Anterior cingulate cortex (tissue), 58 donors: ENCODE data around the gene ZNF48.

ENCODE experiments used
- DNase-seq, 58 donors: peaks; one replicate each; lab custom pipeline; 2025; lab: John Stamatoyannopoulos, UW

Gene ZNF48

DNA sequence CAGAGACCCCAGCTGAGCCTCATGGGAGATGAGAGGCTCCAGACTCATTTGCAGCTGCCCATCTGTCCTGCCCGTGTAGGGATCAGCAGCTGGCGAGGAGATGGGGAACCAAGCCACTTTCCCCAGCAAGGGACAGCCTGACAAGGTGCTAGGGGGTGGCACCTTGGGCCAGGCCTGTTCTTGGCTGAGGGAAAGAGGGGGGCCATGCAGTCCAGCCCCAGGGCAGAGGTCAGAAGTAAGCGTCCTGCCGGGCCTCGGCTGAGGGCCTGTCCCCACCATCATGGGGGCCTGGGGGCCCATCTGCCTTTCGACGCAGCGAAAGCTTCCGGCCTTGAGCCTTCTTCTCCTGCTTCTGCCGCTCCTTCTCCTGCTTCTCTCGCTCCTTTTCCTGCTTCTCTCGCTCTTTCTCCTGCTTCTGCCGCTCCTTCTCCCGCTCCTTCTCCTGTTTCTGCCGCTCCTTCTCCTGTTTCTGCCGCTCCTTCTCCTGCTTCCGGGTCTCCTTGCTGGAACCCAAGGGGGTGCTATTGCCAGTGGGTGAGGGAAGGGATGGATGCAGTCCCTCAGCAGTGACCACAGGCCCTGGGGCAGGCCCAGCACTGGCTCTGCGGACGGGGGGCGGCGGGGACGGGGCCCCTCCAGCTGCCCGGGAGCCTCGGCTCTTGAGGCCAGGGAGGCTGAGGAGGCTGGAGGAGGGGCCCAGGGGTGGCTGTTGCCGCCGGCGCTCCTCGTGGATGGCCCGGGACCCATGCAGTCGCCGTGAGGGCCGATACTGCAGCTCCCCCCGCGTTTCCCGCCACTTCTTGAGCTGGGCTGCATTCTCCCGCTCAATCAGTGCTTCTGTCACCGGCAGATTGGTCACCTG, 37.3 kb upstream of the ZNF48 start:
- no peak for DNase-seq

DNA sequence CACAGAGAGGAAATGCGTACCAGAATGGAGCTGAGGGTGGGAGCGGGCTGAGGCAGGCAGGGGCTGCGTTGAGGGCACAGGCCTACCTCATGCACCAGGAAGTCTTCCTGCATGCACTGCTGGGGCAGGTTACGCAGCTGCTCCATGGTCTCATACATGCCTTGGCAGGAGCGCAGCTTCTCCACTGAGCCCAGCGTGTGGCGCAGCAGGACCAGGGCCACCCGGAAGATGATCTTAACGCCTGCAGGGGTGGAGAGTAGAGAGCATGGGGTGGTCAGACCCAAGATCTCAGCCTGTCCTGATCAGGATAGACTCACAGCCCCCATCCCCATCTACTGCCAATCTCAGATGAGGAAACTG, 36.7 kb upstream of the ZNF48 start:
- no peak for DNase-seq

DNA sequence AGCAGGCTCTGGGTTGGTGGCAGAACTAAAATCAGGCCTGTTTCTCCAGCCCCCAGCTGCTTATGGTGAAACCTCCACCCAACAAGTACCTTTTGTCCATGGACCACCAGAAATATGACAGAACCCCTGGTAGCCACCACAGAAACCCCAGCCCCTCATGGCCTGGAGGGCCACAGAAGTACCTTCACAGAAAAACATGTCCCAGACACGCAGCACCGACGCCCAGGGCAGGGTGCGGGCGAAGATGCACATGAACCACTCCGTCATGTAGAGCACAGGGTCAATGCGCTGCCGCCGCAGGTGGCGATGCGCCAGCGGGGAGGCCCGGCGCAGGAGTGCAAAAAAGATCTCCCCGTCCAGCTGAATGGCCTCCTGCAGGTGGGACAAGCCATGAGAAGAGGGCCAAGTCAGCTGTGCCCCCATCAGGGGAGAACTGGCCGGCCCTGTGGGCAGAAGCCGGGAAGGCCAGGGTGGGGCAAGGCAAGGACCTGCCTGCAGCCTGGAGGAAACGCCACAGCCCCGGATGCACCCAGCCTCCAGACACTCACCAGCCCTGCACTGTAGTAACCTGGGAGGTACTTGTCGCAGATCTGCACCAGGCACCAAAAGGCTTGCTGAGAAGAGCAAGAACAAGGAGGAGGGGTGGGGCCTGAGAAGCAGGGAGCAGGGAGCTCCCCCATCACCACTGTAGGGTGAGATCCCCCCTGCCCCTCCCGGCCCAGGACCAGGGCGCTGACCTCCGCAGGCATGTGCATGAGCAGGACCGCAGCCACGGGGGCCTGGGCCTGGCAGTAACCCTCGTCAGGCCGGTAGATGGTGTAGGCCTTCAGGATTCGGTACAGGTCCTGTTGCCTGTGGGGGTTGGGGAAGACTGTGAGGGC, 36.0 kb upstream of the ZNF48 start:
- DNase-seq, result no peak

DNA sequence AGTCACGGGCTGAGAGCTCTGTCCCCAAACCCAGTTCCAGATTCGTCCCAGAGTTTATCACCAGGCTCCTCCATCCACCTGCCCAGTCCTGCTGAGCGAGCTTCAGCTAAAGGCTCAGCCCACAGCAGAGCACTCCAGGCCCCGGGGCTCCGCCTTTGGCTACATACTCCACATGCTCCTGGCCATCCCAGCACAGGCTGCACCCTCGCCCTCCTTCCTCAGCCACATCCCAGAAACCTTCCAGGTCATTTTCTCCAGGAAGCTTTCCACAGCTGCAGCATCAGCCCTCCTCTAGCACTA, 35.4 kb upstream of the ZNF48 start:
- DNase-seq, result no peak

DNA sequence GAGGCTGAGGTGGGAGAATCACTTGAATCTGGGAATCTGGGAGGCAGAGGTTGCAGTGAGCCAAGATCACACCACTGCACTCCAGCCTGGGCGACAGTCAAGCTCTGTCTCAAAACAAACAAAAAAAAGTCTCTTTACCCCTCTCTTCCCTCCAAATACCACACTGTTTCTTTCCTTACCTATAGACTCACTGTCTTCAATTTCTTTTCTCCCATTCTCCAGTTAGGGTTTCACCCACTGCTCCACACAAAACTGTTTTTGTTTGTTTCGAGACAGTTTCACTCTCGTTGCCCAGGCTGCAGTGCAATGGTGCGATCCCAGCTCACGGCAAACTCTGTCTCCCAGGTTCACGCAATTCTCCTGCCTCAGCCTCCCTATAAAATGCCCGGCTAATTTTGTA, 34.0 kb upstream of the ZNF48 start:
- DNase-seq, result no peak

DNA sequence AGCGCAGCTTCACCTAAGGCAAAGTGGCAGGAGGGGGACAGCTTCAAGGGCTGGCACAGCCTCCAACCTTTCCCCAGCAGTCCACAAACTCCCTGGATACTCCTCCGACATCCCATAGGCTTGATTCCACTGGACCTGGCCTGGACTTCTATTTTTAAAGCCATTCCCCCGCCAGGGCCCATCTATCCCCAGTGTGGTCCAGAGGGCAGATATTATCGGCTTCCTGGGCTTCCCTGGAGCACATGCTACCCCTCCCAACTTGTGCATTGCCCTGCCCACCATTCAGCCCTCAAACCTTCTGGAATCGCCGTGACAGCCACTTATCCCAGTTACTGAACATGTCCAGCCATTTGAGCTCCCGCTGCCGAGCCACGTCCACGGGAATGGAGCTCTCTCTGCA, 30.0 kb upstream of the ZNF48 start:
- no peak for DNase-seq

DNA sequence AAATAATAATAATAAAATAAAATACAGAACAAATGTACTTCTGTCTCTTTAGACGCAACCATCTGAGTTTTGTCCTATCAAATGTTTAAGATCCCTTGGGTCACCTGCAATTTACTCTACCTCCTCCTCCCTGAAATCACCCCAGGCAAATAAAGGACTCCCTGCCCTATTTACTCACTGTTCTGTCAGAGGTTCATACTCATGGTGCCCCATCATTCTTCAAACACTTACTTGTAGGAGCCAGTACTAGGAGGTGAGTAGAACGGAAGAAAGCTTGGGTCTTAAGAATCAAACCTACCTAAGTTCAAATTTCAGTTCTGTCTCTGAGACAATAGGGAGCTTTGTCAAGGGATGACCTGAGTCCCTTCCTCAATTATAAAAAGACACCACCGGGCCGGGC, 28.7 kb upstream of the ZNF48 start:
- no peak for DNase-seq

DNA sequence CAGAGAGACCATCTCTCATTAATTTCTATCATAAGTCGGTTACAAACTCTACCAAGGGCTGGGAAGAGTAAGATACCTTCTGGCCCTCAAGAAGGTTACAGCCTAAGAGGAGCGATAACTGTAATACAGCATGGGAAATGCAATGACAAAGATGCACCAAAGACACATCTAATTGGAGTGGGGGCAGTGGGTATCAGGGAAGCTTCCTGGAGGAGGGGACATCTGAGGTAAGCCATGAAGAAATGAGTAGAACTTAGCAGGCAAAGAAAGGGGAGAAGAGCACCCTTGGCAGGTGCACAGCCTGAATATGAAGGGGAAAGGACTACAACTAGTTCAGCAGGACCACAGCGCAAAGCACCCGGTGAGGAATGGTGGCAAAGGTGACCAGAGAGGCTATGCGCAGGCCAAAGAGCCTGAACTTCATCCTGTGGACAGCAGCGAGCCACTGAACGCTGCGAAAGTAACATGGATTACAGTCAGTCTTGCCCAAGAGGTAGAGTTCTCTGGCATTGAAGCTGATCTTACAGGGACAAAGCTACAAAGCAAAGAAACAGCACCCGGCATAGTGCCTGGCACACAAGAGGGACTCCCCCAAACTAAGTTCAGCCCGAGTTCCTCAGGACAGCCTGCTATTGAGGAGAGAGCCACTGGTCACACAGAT, 27.7 kb upstream of the ZNF48 start:
- no peak for DNase-seq

DNA sequence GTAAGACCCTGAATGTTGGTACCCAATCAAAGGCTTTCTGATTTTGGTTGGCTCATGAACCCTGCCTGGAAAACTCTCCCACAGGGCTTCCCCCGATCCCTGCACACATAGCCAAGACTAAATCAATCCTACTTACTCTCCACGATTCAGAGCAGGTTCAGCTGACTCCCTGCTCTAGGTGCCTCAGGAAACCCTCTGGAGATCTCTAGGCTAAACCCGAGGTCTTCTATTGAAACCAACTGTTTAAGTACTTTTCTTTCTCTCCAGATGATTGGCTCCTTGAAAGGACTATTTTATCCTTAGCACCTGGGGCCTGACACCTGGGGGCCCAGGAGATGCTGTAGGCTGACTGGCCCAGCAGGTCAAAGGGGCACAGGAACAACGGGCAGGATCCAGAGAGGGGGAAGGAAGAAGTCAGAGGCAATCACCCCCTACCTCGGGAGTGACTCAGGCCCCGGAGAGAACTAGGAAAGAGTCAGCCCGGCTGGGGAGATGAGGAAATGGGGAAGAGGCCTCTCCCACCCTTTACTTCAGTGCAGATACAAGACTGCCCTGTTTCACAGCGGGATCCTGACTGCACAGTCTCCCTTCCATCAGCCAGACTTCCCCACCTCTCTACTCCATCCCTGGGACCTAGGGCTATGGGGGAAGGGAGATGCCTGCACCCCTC, 27.0 kb upstream of the ZNF48 start:
- no peak for DNase-seq

DNA sequence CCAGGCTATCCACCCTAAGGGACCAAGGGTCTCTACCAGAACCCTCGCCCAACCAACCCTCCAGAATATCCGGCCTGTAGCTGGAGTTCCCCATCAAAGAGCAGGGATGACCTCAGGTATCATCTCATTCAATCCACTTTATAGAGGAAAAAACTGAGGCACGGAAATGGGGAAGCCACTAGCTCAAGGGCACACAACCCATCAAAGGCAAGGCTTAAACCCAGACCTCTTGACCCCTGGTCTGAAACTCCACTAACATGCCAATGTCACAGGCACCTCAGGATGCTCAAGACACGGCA, 26.5 kb upstream of the ZNF48 start:
- DNase-seq, result no peak

DNA sequence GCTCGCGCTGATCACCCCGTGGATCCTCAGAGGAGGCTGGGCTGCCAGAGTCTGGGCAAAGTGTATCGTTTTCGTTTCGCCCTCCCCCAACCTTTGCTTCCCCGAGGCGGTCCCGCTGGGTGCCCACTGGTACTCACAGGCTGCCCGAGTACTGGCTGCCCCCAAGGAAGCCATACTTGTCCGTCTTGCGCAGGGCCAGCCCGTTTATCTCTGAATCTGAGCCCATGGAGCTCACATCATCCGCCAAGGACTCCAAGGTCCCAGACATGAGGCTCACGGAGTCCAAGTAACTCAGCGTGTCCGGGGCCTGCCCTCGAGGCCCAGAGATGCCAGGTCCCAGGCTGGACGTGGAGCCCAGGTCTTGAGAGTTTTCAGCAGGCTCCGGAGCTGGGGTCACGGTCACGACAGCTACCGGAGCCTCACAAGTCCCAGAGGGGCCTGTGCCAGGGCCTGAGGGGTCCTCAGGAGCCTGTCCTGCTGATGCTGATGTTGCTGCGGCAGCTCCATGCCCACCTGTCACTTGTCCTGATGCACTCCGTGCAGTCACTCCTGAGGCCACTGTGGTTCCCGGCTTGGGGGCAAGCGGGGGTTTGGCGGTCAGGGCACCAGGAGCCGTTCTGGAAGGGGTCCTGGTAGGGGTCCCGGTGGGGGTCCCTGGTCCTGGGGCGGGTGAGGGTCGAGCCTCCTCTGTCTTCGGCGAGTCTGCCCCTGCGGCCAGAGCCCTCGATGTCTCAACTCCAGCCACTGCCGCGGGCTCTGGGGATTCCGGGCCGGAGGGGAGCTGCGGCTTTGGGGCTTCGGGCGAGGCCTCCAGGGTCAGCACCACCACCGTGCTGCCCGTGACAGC, 25.9 kb upstream of the ZNF48 start:
- peak in 3 of 58 donors; percentile 29 to 51 (median 35) for DNase-seq

DNA sequence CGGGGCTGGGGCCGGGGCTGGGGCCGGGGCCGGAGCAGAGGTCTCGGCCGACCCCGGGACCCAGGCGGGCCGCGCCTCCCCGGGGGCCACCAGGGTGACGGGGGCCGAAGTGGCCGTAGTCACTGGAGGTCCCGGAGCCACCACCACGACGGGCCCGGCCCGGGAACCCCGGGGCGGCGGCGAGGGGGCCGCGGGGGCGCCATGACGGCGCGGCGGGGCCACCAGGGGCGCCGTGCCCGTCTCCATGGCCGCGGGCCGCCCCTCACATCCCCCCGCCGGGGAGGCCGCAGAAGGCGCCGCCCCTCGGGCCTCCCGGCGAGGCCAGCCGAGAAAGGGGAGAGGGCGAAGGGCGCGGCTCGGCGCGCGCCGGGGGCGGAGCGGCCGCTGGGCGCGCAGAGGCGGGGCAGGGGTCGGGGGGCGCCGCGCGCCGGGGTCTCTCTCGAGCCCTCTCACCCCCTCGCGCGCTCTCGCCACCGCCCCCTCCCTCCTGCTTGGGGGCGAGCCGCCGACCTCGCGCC, 25.2 kb upstream of the ZNF48 start:
- peak in 1 of 58 donors; percentile 52 for DNase-seq

DNA sequence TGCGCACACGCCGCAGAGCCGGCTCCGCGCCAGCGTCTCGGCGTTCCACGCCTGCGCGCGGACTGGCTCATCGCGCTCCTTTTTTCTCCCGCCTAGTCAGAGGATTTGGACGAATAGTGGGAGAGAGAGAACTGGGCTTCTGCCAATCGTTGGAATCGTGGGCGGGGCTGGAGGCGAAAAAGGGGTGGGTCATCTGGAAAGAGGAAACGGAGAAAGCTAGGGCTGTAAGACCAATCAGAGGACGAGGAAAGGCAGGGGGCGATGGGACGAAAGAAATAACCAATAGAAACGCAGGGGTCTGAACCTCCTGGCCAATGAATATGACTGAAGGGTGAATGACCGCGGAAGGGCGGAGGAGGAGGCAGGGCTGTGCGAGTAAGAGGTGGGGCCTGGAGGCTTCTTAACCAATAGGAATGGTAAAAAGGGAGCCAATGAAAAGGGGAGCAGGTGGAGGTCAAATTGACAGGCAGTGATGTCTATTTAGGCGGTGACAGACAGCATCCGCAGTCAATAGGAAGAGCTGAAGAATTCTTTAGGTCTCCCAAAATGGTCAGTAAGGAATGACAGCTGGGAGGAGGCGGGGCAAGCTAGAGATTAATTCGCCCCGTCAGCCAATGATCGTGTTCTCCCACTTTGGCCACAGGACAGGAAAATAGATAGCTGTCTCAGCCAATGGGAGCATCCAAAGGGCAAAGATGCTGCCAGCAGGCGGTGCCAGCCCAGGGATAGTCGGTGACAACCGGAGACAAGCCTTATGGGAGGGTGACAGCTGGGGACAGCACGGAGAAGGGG, 24.6 kb upstream of the ZNF48 start, which contains the start of gene TBC1D10B:
TBC1D10B (minus strand) TSS at position 39 of the 792 bp plus-strand sequence. CDS start 311 bp downstream, outside the sequence.
- DNase-seq, result peak; percentile 90 to 100 (median 100)

DNA sequence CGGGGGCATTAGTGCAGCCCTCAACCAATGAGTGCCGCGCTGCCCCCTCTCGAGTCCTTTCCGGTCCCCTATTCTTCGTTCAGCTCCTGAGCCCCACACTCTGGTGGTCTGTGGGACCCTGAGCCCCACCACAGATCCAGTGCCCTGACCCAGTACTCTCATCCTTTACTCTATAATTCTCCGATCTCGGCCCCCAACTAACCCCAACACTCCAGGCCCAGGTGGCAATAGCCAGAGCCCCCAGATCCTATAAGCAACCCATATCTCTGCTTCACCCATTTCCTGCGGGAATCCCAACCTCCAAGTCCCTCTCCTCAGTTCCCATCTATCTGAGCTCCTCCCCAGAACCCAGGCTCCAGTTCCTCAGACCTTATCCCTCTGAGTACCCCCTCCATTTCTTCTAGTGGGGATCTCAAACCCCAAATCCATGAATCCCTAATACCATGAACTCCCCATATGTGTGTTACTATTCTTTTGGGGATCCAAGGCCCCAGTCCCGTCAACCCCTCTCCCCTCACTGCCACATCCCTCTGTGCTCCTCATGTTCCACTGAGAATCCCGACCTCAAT, 23.9 kb upstream of the ZNF48 start:
- DNase-seq, result no peak

DNA sequence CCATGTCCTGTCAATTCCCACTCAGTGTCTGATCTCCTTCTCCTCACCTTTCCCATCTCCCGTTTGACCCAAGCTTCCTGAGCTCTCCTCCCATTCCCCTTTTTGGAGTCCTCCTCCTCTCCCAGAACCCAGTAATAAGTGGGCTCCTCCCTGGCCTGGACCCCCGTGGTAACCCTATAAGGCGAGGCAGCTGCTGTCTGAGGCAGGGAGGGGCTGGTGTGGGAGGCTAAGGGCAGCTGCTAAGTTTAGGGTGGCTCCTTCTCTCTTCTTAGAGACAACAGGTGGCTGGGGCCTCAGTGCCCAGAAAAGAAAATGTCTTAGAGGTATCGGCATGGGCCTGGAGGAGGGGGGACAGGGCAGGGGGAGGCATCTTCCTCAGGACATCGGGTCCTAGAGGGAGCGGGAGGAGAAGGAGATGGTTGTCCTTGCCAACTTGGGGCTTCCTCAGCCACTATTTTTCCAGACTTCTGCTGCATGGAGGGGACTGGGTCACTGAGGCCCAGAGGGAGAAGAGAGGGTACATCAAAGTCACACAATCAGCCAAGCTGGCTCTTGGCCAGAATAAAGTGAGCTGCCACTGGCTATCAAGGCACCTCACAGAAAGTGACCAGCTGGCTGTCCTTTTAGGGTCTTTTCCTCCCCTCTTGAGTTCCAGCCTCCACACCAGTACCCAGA, 23.0 kb upstream of the ZNF48 start:
- DNase-seq, result peak in 1 of 58 donors; percentile 22

DNA sequence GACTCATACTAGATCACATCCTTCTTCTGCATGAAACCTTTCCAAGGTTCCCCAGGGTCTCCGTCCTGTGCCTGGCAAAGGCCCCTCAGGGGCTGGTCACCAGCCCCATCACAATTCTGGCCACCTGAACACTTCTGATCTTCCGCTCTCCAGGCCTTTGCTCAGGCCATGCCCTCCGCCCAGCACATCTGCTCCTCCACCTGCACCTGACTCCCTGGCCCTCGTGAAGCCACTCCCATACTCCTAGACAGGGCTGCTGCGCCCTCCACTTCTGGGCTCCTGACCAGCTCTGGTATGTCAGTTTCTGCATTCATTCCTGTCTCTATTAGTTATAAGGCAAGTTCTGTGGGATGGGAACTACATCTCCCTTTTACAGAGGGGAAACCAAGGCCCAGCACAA, 22.5 kb upstream of the ZNF48 start:
- DNase-seq, result no peak

DNA sequence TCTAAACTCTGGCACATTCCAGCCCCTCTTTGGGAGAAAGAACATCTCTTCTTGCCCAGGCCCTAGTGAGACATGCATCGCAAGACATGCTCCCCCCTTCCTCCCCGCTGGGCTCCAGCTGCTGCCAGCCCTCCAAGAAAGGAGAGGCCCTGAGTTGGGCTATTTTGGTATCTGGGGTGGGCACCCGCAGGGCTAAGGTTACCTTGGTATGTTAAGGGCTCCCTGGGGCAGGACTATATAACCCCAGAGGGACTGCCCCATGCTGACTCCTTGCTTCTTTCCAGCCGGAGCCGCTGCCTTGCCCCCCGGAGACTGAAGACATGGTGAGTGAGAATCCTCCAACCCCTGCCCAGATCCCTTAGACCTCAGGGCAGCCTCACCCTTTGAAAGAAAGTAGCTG, 20.7 kb upstream of the ZNF48 start, which contains the start of gene MYL11:
MYL11 (plus strand) TSS at position 265 of the 400 bp plus-strand sequence; CDS start at position 321, 56 bp downstream.
- no peak for DNase-seq

DNA sequence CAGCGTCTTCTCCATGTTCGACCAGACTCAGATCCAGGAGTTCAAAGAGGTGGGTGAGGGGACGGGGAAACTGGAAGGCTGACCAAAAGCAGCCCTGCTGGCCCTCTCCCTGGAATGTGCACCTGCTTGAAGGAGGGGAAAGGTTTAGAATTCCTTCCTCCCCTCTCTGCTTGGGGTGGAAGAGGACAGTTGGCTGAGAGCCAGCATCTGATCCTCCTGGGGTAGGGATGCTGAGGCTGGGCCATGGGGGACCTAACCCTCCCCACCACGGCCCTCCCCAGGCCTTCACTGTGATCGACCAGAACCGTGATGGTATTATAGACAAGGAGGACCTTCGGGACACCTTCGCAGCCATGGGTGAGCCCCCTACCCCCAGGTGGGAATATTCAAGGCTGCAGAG, 19.4 kb upstream of the ZNF48 start:
- no peak for DNase-seq
